HG03575 (cell line): ENCODE measurements around the gene TGM6.

Experiments
- ATAC-seq: cut with Tn5 transposase; IDR thresholded peaks from one replicate; pipeline ENCODE4 v1.9.1; 2021; ENCODE audit not compliant: unreplicated experiment, insufficient number of reproducible peaks, low FRiP score; ENCODE audit errors: extremely low read depth

The TGM6 gene

DNA sequence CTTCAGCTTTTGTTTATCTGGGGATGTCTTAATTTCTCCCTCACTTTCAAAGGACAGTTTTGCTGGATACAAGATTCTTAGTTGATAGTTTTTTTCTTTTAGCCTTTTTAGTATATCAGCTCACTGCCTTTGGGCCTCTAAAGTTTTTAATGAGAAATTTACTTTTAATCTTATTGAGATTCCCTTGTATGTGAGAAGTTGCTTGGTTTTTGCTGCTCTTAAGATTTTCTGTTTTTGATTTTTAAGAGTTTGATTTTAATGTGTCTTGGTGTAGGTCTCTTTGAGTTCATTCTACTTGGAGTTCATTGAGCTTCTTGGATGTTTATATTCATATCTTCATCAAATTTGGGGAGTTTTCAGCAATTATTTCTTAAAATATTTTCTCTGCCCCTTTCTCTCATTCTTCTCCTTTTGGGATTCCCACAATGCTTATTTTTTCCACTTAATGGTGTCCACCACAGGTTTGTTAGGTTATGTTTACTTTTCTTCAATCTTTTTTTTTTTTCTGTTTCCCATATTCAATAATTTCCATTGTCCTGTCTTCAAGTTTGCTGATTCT is 19.6 kb upstream of the TGM6 start:
- ATAC-seq = no peak

- ATAC-seq = no peak
Observed at GRCh38 chr20:2363187-2363586, 17.5 kb upstream of the TGM6 start.

DNA sequence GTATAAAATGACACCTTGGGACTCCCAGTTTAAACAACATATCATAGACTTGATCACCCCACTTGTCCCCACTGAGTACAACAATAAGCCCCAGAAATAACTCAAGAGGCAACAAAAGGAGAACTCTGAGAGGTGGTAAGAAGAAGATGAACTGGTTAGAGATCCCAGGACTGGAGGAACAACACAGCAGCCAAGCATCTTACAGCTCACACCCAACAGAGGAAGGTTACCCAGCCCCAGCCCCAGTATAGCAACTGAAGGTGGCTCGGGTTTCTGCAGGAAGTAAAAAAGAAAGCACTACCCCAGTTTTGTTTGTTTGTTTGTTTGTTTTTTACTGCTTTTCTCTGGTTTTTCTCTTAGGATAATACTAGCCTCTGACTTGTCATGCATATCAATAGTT is 17.1 kb upstream of the TGM6 start:
- ATAC-seq = no peak

DNA sequence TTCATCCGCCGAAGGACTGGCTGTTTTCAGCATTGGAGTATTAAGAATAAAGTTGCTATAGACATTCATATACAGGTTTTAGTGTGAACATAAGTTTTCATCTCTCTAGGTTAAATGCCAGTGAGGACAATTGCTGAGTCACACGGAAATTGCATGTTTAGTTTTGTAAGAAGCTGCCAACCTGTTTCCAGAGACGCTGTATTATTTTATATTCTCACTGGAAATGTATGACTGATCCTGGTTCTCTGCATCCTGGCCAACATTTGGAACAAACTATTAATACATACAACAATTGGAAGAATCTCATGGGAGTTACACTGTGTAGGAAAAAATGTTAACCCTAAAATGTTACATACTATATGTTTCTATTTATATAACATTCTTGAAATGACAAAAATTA is 16.7 kb upstream of the TGM6 start:
- ATAC-seq = no peak

GRCh38 chr20:2365091-2365490 is 15.6 kb upstream of the TGM6 start:
- no peak for ATAC-seq

DNA sequence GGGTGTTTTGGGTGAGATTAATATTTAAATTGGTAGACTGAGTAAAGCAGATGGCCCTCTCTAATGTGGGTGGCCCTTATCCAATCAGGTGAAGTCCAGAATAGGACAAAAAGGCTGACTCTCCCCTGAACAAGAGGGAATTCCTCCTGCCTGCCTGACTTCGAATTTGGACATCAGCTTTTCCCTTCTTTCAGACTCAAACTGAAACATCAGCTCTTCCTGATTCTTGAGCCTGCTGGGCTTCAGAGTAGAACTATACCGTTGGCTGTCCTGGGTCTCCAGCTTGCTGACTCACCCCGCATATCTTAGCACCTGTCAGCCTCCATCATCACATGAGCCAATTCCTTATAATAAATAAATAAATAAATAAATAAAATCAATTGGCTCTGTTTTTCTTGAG is 15.0 kb upstream of the TGM6 start:
- ATAC-seq = no peak

DNA sequence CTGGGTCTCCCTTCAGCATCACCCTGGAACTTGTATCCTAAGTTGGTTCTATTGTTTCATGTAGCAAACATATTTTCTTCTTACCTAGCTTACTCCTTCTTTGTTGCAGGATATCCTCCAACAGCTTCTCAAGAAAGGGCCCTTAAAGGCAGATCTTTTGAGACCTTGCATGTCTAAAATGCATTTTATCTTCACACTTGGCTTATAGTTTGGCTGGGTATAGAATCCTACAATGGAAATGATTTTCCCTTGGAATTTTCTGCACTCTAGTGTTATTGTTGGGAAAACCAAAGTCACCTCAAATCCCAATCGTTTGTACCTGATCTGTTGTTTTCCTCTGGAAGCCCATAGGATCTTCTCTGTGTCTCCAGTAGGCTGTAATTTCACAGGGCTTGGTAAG is 12.1 kb upstream of the TGM6 start:
- ATAC-seq = no peak

- no peak for ATAC-seq
Observed at GRCh38 chr20:2373098-2373497, 7.6 kb upstream of the TGM6 start.

DNA sequence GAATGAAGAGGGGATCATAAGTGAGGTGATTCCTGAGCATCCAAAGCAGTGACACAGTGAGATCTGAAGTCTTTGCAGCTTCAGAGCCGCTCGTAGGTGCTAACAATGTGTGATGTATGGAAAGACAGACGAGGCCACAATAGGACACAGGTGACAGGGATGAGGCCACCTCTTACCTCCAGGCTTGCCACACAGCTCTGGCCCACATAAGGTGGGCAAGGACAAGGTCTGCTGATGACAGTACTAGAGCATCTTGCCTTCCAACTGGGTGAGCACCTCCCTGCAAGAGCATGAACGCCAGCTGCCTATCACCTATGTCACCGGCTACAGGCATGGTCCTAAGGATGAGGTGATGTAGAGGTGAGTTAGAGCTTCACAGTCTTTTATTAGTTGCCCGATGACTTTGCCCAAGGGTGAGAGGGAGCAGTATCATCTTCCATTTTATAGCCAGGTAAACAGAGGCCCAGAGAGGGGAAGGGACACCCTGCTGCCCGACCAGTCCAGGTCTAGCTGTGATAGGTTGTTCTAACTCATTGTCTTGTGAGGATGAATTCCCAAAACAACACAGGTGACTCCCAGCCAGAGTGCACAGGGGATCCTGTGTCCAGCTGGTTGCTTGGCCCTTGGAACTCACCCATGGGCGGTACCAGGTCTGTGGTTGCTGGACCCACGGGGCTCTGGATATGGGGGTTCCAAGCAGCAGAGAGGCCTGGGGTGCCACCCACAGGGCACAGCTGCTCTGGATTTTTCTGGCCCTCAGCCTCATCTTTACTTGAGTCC is 6.2 kb upstream of the TGM6 start:
- ATAC-seq = no peak

GRCh38 chr20:2378893-2379292 is 1.8 kb upstream of the TGM6 start:
- ATAC-seq = no peak

- ATAC-seq = no peak
Observed at GRCh38 chr20:2379511-2380229, 1.0 kb upstream of the TGM6 start.

DNA sequence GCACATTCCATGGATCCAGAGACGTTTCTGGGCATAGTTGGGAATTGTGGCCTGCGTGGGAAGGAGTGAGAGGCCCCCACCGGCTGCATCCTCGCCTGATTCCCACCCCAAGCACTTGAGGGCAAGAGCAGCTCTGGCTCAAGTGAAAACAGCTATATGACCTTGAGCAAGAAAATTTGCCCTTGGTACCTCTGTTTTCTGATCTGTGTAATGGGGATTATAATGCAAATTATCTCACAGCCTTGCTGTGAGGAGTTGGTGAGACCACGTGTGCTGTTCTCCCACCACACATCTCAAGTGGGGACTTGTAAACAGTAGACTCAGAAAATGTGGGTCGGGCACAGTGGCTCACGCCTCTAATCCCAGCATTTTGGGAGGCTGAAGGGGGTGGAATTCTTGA is 602 bp downstream of the TGM6 start:
- ATAC-seq = no peak

DNA sequence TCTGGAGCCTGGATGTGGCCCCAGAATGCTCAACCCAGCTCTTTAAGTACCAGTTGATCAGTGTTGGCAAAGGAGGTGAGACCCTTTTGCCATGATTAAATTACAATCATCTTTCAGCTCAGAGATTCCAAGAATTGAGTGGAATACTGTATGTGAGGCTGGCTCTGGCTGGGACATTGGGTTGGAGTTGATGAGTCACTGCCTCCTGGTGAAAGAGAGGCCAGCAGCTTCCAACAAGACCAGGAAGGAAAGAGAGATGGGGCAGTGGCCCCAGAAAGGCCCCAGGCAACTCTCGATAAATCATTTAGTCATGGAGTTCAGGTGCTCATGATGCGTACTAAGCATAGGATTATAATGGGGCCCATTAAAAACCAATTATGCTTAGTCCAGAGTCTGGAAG is 2.1 kb downstream of the TGM6 start:
- ATAC-seq = no peak

DNA sequence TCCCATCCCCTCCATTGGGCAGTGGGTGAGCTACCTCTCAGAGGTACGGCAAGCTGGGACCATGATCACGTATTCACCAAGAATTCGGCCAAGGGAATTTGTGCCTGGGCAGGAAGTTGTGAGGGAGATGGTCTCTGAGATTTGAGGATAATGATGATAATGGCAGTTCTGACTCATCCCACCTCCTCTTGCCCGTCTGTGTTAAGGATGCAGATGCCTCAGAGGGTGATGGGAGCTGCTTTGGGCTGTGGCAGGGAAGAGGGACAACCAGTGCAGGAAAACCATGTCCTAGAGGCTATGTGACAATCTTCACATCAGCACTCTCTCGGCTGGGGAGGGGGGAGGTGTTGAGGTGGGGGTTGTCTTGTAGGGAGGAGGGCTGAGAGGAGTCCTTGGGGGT is 4.3 kb downstream of the TGM6 start:
- ATAC-seq = no peak

DNA sequence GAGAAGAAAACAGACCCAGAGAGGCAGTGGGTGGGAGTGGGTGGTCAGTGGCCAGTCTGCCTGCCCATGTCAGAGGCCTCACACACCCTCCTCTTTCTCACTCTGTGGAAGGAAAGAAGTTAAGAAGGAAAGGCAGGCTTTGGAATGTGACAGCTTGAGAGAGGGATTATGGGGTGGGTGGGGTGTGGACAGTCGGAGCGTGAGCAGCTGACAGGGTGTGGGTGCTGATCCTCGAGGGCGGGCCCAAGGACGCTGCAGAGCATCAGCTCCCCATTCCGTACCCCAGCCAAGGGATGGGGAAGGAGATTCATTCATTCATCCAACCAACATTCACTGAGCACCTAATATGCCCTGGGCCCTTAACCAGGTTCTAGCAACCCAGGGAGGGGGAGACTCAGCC is 4.8 kb downstream of the TGM6 start:
- no peak for ATAC-seq

DNA sequence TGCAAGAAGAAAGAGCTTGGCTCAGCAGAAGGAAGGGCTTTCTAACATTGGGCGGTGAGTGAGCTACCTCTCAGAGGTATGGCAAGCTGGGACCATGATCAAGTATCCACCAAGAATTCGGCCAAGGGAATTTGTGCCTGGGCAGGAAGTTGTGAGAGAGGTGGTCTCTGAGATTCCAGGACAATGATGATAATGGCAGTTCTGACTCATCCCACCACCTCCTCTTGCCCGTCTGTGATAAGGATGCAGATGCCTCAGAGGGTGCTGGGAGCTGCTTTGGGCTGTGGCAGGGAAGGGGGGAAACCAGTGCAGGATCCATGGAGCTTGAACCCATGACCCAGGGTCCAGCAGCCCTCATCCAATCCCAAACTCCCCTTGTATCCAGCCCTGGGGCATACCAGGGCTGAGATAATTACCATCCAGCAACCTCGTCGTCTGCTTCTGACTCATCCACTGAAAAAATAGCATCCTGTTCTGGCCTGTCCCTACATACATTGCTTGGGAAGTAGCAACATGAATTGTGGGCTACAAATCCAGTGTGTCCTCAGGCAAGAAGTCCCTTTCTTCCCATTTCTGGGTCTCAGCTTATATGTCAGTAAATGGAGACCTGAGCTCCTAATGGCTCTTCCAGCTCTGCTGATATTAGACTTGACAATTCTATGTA is 5.9 kb downstream of the TGM6 start:
- ATAC-seq = no peak

GRCh38 chr20:2387180-2387577 is 6.5 kb downstream of the TGM6 start:
- ATAC-seq = no peak

GRCh38 chr20:2387580-2387979 is 6.9 kb downstream of the TGM6 start:
- no peak for ATAC-seq

DNA sequence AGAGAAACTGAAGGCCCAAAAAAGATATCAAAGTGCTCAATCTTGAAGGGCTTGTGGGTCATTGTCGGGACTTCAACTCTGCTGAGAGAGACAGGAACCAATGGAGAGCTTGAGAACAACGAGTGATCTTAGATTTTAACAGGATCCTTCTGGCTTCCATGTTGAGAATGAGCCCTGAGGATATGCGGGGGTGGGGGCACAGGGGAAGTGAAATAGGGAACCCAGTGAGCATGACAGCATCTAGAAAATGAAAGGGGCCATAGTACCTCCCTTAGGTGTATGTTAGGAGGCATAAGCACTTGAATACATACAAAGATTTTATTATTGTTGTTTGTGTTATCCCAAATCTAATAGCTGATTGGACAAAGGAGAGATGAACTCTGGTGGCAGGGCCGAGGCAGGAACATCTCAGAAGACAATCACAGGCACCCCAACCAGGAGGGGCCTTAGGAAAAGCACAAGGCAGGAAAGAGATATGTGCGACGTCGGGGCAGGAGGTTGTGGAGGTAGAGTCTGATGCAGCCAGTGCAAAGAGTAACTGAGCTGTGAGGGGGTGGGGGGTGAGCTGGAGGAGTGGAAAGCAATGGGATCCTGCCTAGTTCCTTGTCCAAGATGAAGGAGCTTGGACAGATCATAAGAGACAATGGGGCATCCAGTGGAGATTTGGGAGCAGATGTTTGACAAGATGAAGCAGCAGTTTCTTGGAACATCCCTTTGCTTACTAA is 10.4 kb downstream of the TGM6 start:
- ATAC-seq = no peak
